HepG2 (cell line): ENCODE measurements around the gene EPN2. TPM values are rescaled to one million over a fixed set of nuclear protein-coding genes. Genes with fewer than 3 reads are reported as not detected.

Experiments
- AKAP8 ChIP-seq: sonication (generic); formaldehyde crosslinking; IDR thresholded peaks from 2 replicates; pipeline ENCODE4 v1.5.1; 2020; ENCODE audit warnings: mild to moderate bottlenecking, missing genetic modification reagents
- ARNT2 ChIP-seq: sonication (generic); formaldehyde crosslinking; IDR thresholded peaks from 2 replicates; pipeline ENCODE4 v1.8.0; 2022; ENCODE audit warnings: mild to moderate bottlenecking, low read depth, missing genetic modification reagents, moderate library complexity
- CREB1 ChIP-seq, 2 experiments: fragments of 450-650 bp in 1 of 2; IDR thresholded peaks; 2 replicates each; pipeline ENCODE4 v1.6.1; 2016 to 2017; ENCODE audit warnings: control low read depth in 1 of 2, mild to moderate bottlenecking in 1 of 2, missing compliant biosample characterization in 1 of 2, missing genetic modification characterization in 1 of 2
- EED ChIP-seq: sonication (generic); formaldehyde crosslinking; IDR thresholded peaks from 2 replicates; pipeline ENCODE4 v1.5.0; 2020; ENCODE audit warnings: mild to moderate bottlenecking, missing genetic modification reagents
- FOXO1 ChIP-seq: sonication (generic); formaldehyde crosslinking; IDR thresholded peaks from 2 replicates; pipeline ENCODE4 v1.4.0; 2020; ENCODE audit warnings: missing genetic modification reagents
- FOXP4 ChIP-seq: sonication (generic); formaldehyde crosslinking; IDR thresholded peaks from 2 replicates; pipeline ENCODE4 v1.4.0; 2020; ENCODE audit warnings: missing genetic modification reagents
- GTF3A ChIP-seq: sonication (generic); formaldehyde crosslinking; conservative IDR thresholded peaks from 2 replicates; pipeline ENCODE4 v1.4.0; 2020; ENCODE audit warnings: mild to moderate bottlenecking, missing genetic modification reagents
- HMGA1 ChIP-seq: sonication (generic); formaldehyde crosslinking; conservative IDR thresholded peaks from 2 replicates; pipeline ENCODE4 v1.4.0; 2020; ENCODE audit warnings: missing genetic modification reagents
- HNRNPK ChIP-seq: fragments of 200-400 bp; formaldehyde crosslinking; IDR thresholded peaks from 2 replicates; pipeline ENCODE4 v1.6.1; 2018; ENCODE audit warnings: low read length, low read depth, moderate library complexity, mild to moderate bottlenecking; ENCODE audit not compliant: poor library complexity, severe bottlenecking
- IRF2 ChIP-seq: IDR thresholded peaks from 2 replicates; pipeline ENCODE4 v1.6.1; 2018; ENCODE audit warnings: missing genetic modification reagents, missing compliant biosample characterization
- LCORL ChIP-seq, 2 experiments: fragments of 450-650 bp in 1 of 2; sonication (generic) in 1 of 2; formaldehyde crosslinking in 1 of 2; IDR thresholded peaks; 2 replicates each; pipeline versions ENCODE4 v1.5.0 to v1.6.1; 2017 to 2020; ENCODE audit warnings: antibody characterized with exemption in 1 of 2, missing genetic modification reagents in 1 of 2
- MXI1 ChIP-seq: IDR thresholded peaks from 3 replicates; pipeline ENCODE4 v1.6.1; 2012; ENCODE audit warnings: low read depth, low read length, inconsistent platforms, borderline replicate concordance
- SAFB2 ChIP-seq: sonication (generic); formaldehyde crosslinking; IDR thresholded peaks from 2 replicates; pipeline ENCODE4 v1.5.1; 2020; ENCODE audit warnings: missing genetic modification reagents, low read depth, mild to moderate bottlenecking, borderline replicate concordance
- SIN3B ChIP-seq: fragments of 150-350 bp; IDR thresholded peaks from 2 replicates; pipeline ENCODE4 v1.6.1; 2014; ENCODE audit warnings: low read length
- SNRNP70 ChIP-seq: fragments of 200-400 bp; formaldehyde crosslinking; IDR thresholded peaks from 2 replicates; pipeline ENCODE4 v1.6.1; 2017; ENCODE audit warnings: mild to moderate bottlenecking, low read depth, low read length, moderate library complexity
- THRA ChIP-seq: sonication (generic); formaldehyde crosslinking; IDR thresholded peaks from 2 replicates; pipeline ENCODE4 v1.4.0; 2020; ENCODE audit warnings: missing genetic modification reagents, borderline replicate concordance
- TOPORS ChIP-seq: sonication (generic); formaldehyde crosslinking; IDR thresholded peaks from 2 replicates; pipeline ENCODE4 v1.8.0; 2023; ENCODE audit warnings: mild to moderate bottlenecking, missing genetic modification reagents
- TSC22D2 ChIP-seq: sonication (generic); formaldehyde crosslinking; IDR thresholded peaks from 2 replicates; pipeline ENCODE4 v1.5.1; 2020; ENCODE audit warnings: missing genetic modification reagents, mild to moderate bottlenecking, borderline replicate concordance
- ZNF20 ChIP-seq: sonication (generic); formaldehyde crosslinking; IDR thresholded peaks from 2 replicates; pipeline ENCODE4 v1.4.0; 2020; ENCODE audit warnings: mild to moderate bottlenecking, moderate library complexity, missing genetic modification reagents
- ZNF333 ChIP-seq: sonication (generic); formaldehyde crosslinking; IDR thresholded peaks from 2 replicates; pipeline ENCODE4 v1.4.0; 2020; ENCODE audit warnings: mild to moderate bottlenecking, missing genetic modification reagents, borderline replicate concordance
- ZNF740 ChIP-seq: sonication (generic); formaldehyde crosslinking; IDR thresholded peaks from 2 replicates; pipeline ENCODE4 v1.4.0; 2020; ENCODE audit warnings: missing genetic modification reagents
- ZNF841 ChIP-seq: sonication (generic); formaldehyde crosslinking; IDR thresholded peaks from 2 replicates; pipeline ENCODE4 v1.8.1; 2023; ENCODE audit warnings: missing genetic modification reagents, borderline replicate concordance
- ZNF850 ChIP-seq: sonication (generic); formaldehyde crosslinking; conservative IDR thresholded peaks from 2 replicates; pipeline ENCODE4 v1.9.0; 2021; ENCODE audit warnings: mild to moderate bottlenecking, missing genetic modification reagents
- ZNF883 ChIP-seq: sonication (generic); formaldehyde crosslinking; IDR thresholded peaks from 2 replicates; pipeline ENCODE4 v1.5.1; 2020; ENCODE audit warnings: mild to moderate bottlenecking, missing genetic modification reagents; ENCODE audit errors: not compliant biosample characterization
- ZSCAN9 ChIP-seq: IDR thresholded peaks from 2 replicates; pipeline ENCODE4 v1.6.1; 2016; ENCODE audit warnings: borderline replicate concordance
- polyA plus RNA-seq, 8 experiments: library from polyadenylated mRNA; depleted of rRNA in 3 of 8; stranded (reverse) in 7 of 8; unstranded in 1 of 8; fragments of >200 nt; fragmentation: Illumina TruSeq in 4 of 8; extraction: Trizol in 4 of 8; gene quantifications; 2 replicates each; pipeline versions ENCODE4 v1.2.1 to v1.2.3, GENCODE V29; 2011 to 2016; ENCODE audit warnings: low read depth in 4 of 8, missing spikeins in 1 of 8, mixed read lengths in 1 of 8; ENCODE audit not compliant: insufficient read depth in 1 of 8
- total RNA-seq, 5 experiments: library from RNA; depleted of rRNA; stranded (reverse); fragments of >200 nt; fragmentation: Illumina TruSeq; extraction: Trizol; gene quantifications; 2 replicates each; pipeline ENCODE4 v1.2.3, GENCODE V29; 2016; ENCODE audit warnings: low read depth in 1 of 5
- TF ChIP-seq, protein P1 (sequence below): sonication (generic); formaldehyde crosslinking; IDR thresholded peaks from 2 replicates; pipeline ENCODE4 v1.4.0; 2020; ENCODE audit warnings: mild to moderate bottlenecking, missing genetic modification reagents

The EPN2 gene
- total and polyA plus RNA-seq, 2 of the 13 experiments (the other 11 are each of a cell fraction or from before 2014, with no cell fraction given), result 7.8 to 19.2 TPM

DNA sequence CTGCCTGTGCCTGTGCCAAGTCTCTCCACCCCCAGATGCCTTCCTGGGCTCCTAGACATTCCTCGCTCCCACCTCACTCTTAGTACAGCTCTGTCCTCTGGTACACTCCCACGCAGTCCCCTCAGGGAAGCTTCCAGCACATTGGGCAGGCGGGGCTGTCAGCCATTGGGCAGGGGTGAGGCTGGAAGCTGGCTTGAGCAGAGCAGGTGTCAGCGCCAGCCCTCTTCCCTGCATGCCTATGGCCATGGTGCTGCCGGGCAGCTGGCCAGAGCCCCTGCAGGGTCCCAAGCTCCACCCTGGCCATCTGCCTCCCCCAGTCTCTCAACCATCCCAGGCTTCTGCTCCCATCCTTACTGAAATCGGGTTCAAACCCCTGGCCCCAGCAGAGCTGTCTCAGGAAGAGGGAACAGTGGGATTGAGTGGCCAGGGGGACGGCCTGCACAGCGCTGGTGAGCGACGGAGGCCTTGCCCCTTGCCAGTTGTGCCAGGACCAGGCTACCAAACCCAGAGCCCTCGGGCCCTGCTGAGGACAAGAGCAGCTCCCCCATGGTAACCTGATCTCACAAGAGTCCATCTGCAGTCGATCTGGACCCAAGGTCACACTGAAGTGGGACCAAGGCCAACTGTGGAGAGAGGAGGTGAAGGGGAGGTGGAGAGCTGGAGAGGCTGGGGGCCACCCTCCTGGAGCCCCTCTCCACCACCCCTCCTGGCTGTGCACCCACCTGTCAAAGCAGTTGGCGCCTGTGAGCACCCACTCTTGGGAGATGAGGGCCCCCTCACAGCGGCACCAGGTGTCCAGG is 127.7 kb downstream of the EPN2 start (continued):
- TF ChIP-seq TOPORS (CRISPR knock-in tag) (no peak), HNRNPK (no peak), SAFB2 (CRISPR knock-in tag) (no peak), EED (CRISPR knock-in tag) (no peak), ARNT2 (no peak), ZNF740 (CRISPR knock-in tag) (no peak), LCORL (IDR thresholded peaks at IDR 0.05) (no peak), LCORL (CRISPR knock-in tag; IDR thresholded peaks at IDR 0.05) (no peak), ZNF20 (CRISPR knock-in tag) (no peak), THRA (CRISPR knock-in tag) (no peak), ZNF850 (no peak), SIN3B (no peak), FOXP4 (CRISPR knock-in tag) (no peak), ZNF333 (CRISPR knock-in tag) (no peak), HMGA1 (CRISPR knock-in tag) (no peak), CREB1 (IDR thresholded peaks at IDR 0.05) (no peak), CREB1 (CRISPR knock-in tag; IDR thresholded peaks at IDR 0.05) (no peak), SNRNP70 (no peak), ZNF841 (CRISPR knock-in tag) (no peak), ZNF883 (CRISPR knock-in tag) (no peak), TSC22D2 (CRISPR knock-in tag) (no peak), FOXO1 (CRISPR knock-in tag) (no peak), AKAP8 (CRISPR knock-in tag) (no peak), MXI1 (no peak), ZSCAN9 (CRISPR knock-in tag) (no peak), IRF2 (CRISPR knock-in tag) (no peak; the same call in 1 of the 2 replicates), GTF3A (CRISPR knock-in tag) (no peak)
- TF ChIP-seq, protein P1, sequence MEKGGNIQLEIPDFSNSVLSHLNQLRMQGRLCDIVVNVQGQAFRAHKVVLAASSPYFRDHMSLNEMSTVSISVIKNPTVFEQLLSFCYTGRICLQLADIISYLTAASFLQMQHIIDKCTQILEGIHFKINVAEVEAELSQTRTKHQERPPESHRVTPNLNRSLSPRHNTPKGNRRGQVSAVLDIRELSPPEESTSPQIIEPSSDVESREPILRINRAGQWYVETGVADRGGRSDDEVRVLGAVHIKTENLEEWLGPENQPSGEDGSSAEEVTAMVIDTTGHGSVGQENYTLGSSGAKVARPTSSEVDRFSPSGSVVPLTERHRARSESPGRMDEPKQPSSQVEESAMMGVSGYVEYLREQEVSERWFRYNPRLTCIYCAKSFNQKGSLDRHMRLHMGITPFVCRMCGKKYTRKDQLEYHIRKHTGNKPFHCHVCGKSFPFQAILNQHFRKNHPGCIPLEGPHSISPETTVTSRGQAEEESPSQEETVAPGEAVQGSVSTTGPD, result no peak
